C4-2B (cell line): Measurements from ENCODE around the gene FURIN.
"Not testable (repeated sequence)": the region's sequence is repeated elsewhere in the genome, so short reads cannot be mapped to it uniquely, and the experiment has no call there.

Experiments
- CTCF ChIP-seq: fragments of 450-650 bp; conservative IDR thresholded peaks from 2 replicates; pipeline ENCODE4 v1.5.1; 2017; ENCODE audit warnings: mild to moderate bottlenecking
- ZFX ChIP-seq: fragments of 450-650 bp; IDR thresholded peaks from 2 replicates; pipeline ENCODE4 v1.6.1; 2017

GRCh38 chr15:90928106-90928505 is 59.7 kb downstream of the FURIN start:
- not testable (repeated sequence) for TF ChIP-seq CTCF, ZFX
